ENCODE data around the gene SELENOH. TPM values are rescaled to one million over a fixed set of nuclear protein-coding genes. Genes with fewer than 3 reads are reported as not detected.

SELENOH gene
- total and polyA plus RNA-seq, 12 donors: 33.8 to 327 (median 198) TPM

GRCh38 chr11:57787920-57788702 lies 46.8 kb downstream of the SELENOH start:
- Histone ChIP-seq H3K36me3 (replicated peaks in 1 of 2) (no peaks in the 10 kb centered on the region), H3K27me3 (no peaks in the 10 kb centered on the region), H3K4me3 (no peak overlapping the region), H3K9me3 (replicated peaks in 1 of 3) (no peaks in the 10 kb centered on the region), H3K4me1 (replicated peaks in 1 of 2) (peaks cover 7 to 54% of the 10 kb centered on the region in 2 donors), H3K27ac (no peak overlapping the region)
- DNase-seq: peak in 3 of 7 donors; percentile 33 to 39 (median 36)
- intact Hi-C loops (cut with DNase I): no loop called here
- WGBS, 4 donors: 79 to 81% (median 79%) methylated on average over 6 of the region's 6 CpGs
- TF ChIP-seq POLR2A (IDR thresholded peaks at IDR 0.05): no peak
- TF ChIP-seq CTCF (IDR thresholded peaks at IDR 0.05): no peak

GRCh38 chr11:57788703-57789088 lies 47.4 kb downstream of the SELENOH start:
- no peaks in the 10 kb centered on the region for H3K36me3 ChIP-seq (replicated peaks in 1 of 2)
- intact Hi-C loops (cut with DNase I): no loop called here
- DNase-seq: no peak
- TF ChIP-seq CTCF (IDR thresholded peaks at IDR 0.05) (no peak), POLR2A (IDR thresholded peaks at IDR 0.05) (no peak)
- no peak overlapping the region for H3K4me3 ChIP-seq
- H3K27me3 ChIP-seq: no peaks in the 10 kb centered on the region
- H3K9me3 ChIP-seq (replicated peaks in 1 of 3): no peaks in the 10 kb centered on the region
- H3K4me1 ChIP-seq (replicated peaks in 1 of 2): peaks cover 13 to 60% of the 10 kb centered on the region in 2 donors
- no peak overlapping the region for H3K27ac ChIP-seq

GRCh38 chr11:57791321-57792059 lies 50.2 kb downstream of the SELENOH start:
- Histone ChIP-seq H3K27me3 (no peaks in the 10 kb centered on the region), H3K27ac (peak overlapping the region in 1 of 5 donors; percentile 74), H3K4me1 (replicated peaks in 1 of 2) (peaks cover 15 to 57% of the 10 kb centered on the region in 2 donors), H3K9me3 (replicated peaks in 1 of 3) (no peaks in the 10 kb centered on the region), H3K4me3 (no peak overlapping the region), H3K36me3 (replicated peaks in 1 of 2) (peaks cover 0 to 18% of the 10 kb centered on the region in 2 donors)
- TF ChIP-seq POLR2A (IDR thresholded peaks at IDR 0.05) (no peak), CTCF (IDR thresholded peaks at IDR 0.05) (no peak)
- 83 to 90% (median 86%) methylated on average over 20 to 22 of the region's 22 CpGs for WGBS, 4 donors
- DNase-seq: no peak
- intact Hi-C loops (cut with DNase I): no loop called here

GRCh38 chr11:57792060-57792541 lies 50.8 kb downstream of the SELENOH start:
- Histone ChIP-seq H3K9me3 (replicated peaks in 1 of 3) (no peaks in the 10 kb centered on the region), H3K27me3 (no peaks in the 10 kb centered on the region), H3K4me1 (replicated peaks in 1 of 2) (peaks cover 15 to 51% of the 10 kb centered on the region in 2 donors), H3K36me3 (replicated peaks in 1 of 2) (peaks cover 0 to 25% of the 10 kb centered on the region in 2 donors), H3K27ac (peak overlapping the region in 3 of 5 donors; percentile 3 to 74 (median 22)), H3K4me3 (no peak overlapping the region)
- peak; percentile 43 to 83 (median 62) for DNase-seq
- TF ChIP-seq CTCF (IDR thresholded peaks at IDR 0.05): no peak
- no peak for TF ChIP-seq POLR2A (IDR thresholded peaks at IDR 0.05)
- intact Hi-C loops (cut with DNase I): no loop called here
- 73 to 84% (median 78%) methylated on average over 7 of the region's 7 CpGs for WGBS, 4 donors
